Muscle layer of duodenum (tissue), 2 donors: Measurements from ENCODE around the gene PAK1.

Source experiments
- H3K27ac ChIP-seq: one replicate; pipeline ENCODE4 v1.7.0; 2013; ENCODE audit warnings: mild to moderate bottlenecking, low read length
- H3K27me3 ChIP-seq: one replicate; pipeline ENCODE4 v1.7.0; 2013; ENCODE audit warnings: low read depth, mild to moderate bottlenecking, control low read depth, low read length
- H3K36me3 ChIP-seq, 2 donors: one replicate each; pipeline ENCODE4 v1.7.0; 2013; ENCODE audit warnings: low read length in 2 of 2, control low read depth in 1 of 2, mild to moderate bottlenecking in 1 of 2; ENCODE audit not compliant: insufficient read depth in 2 of 2, control insufficient read depth in 1 of 2
- H3K4me1 ChIP-seq, 2 donors: one replicate each; pipeline ENCODE4 v1.7.0; 2013; ENCODE audit warnings: low read length in 2 of 2, mild to moderate bottlenecking in 2 of 2, control low read depth in 1 of 2, moderate library complexity in 1 of 2; ENCODE audit not compliant: insufficient read depth in 2 of 2, control insufficient read depth in 1 of 2
- H3K4me3 ChIP-seq, 2 donors: one replicate each; pipeline ENCODE4 v1.7.0; 2013; ENCODE audit warnings: low read length in 2 of 2, low read depth in 1 of 2, mild to moderate bottlenecking in 1 of 2
- H3K9me3 ChIP-seq, 2 donors: one replicate each; pipeline ENCODE4 v1.7.0; 2013; ENCODE audit warnings: low read length in 2 of 2, control low read depth in 1 of 2, mild to moderate bottlenecking in 1 of 2; ENCODE audit not compliant: control insufficient read depth in 1 of 2
- donor health status: healthy.

Gene PAK1

GRCh38 chr11:77370217-77370616, 103.7 kb downstream of the PAK1 start:
- peaks cover 0 to 2% of the 10 kb centered on the region in 2 donors for H3K9me3 ChIP-seq
- no peaks in the 10 kb centered on the region for H3K27me3 ChIP-seq
- no peaks in the 10 kb centered on the region for H3K4me1 ChIP-seq
- H3K27ac ChIP-seq = no peak overlapping the region
- peaks cover 8 to 19% of the 10 kb centered on the region in 2 donors for H3K36me3 ChIP-seq
- H3K4me3 ChIP-seq = no peak overlapping the region

GRCh38 chr11:77361184-77361583, 112.7 kb downstream of the PAK1 start:
- H3K4me1 ChIP-seq = no peaks in the 10 kb centered on the region
- H3K9me3 ChIP-seq = peaks cover 0 to 2% of the 10 kb centered on the region in 2 donors
- peaks cover 11 to 17% of the 10 kb centered on the region in 2 donors for H3K36me3 ChIP-seq
- H3K27ac ChIP-seq = no peak overlapping the region
- no peak overlapping the region for H3K4me3 ChIP-seq
- H3K27me3 ChIP-seq = no peaks in the 10 kb centered on the region

- Histone ChIP-seq H3K4me3 (no peak overlapping the region), H3K27me3 (no peaks in the 10 kb centered on the region), H3K36me3 (peaks cover 17 to 21% of the 10 kb centered on the region in 2 donors), H3K27ac (no peak overlapping the region), H3K4me1 (no peaks in the 10 kb centered on the region), H3K9me3 (no peaks in the 10 kb centered on the region)
These were observed 114.4 kb downstream of the PAK1 start for GRCh38 chr11:77359481-77359880.

- Histone ChIP-seq H3K4me1 (peaks cover 0 to 13% of the 10 kb centered on the region in 2 donors), H3K27ac (no peak overlapping the region), H3K36me3 (peaks cover 8 to 27% of the 10 kb centered on the region in 2 donors), H3K4me3 (no peak overlapping the region), H3K27me3 (no peaks in the 10 kb centered on the region), H3K9me3 (no peaks in the 10 kb centered on the region)
These were observed 120.8 kb downstream of the PAK1 start for GRCh38 chr11:77353131-77353530.

- Histone ChIP-seq H3K36me3 (peaks cover 7 to 21% of the 10 kb centered on the region in 2 donors), H3K9me3 (no peaks in the 10 kb centered on the region), H3K27ac (no peak overlapping the region), H3K4me1 (peaks cover 0 to 13% of the 10 kb centered on the region in 2 donors), H3K27me3 (no peaks in the 10 kb centered on the region), H3K4me3 (no peak overlapping the region)
These were observed 122.5 kb downstream of the PAK1 start for GRCh38 chr11:77351281-77351886.

GRCh38 chr11:77347948-77348347, 125.9 kb downstream of the PAK1 start:
- no peak overlapping the region for H3K4me3 ChIP-seq
- no peaks in the 10 kb centered on the region for H3K9me3 ChIP-seq
- no peak overlapping the region for H3K27ac ChIP-seq
- peaks cover 0 to 6% of the 10 kb centered on the region in 2 donors for H3K4me1 ChIP-seq
- H3K36me3 ChIP-seq = peaks cover 16 to 21% of the 10 kb centered on the region in 2 donors
- H3K27me3 ChIP-seq = no peaks in the 10 kb centered on the region

- Histone ChIP-seq H3K27me3 (no peaks in the 10 kb centered on the region), H3K4me1 (peaks cover 0 to 3% of the 10 kb centered on the region in 2 donors), H3K27ac (no peak overlapping the region), H3K36me3 (peaks cover 18 to 26% of the 10 kb centered on the region in 2 donors), H3K4me3 (no peak overlapping the region), H3K9me3 (no peaks in the 10 kb centered on the region)
These were observed 126.8 kb downstream of the PAK1 start for GRCh38 chr11:77346906-77347603.

- Histone ChIP-seq H3K4me3 (no peak overlapping the region), H3K27me3 (no peaks in the 10 kb centered on the region), H3K4me1 (no peaks in the 10 kb centered on the region), H3K36me3 (peaks cover 25 to 29% of the 10 kb centered on the region in 2 donors), H3K9me3 (no peaks in the 10 kb centered on the region), H3K27ac (no peak overlapping the region)
These were observed 128.3 kb downstream of the PAK1 start for GRCh38 chr11:77345621-77346020.

- H3K27ac ChIP-seq = no peak overlapping the region
- peaks cover 33 to 41% of the 10 kb centered on the region in 2 donors for H3K36me3 ChIP-seq
- no peaks in the 10 kb centered on the region for H3K4me1 ChIP-seq
- no peaks in the 10 kb centered on the region for H3K9me3 ChIP-seq
- no peaks in the 10 kb centered on the region for H3K27me3 ChIP-seq
- no peak overlapping the region for H3K4me3 ChIP-seq
These were observed 133.4 kb downstream of the PAK1 start for GRCh38 chr11:77340501-77340900.

GRCh38 chr11:77332259-77332658, 141.6 kb downstream of the PAK1 start:
- Histone ChIP-seq H3K27ac (no peak overlapping the region), H3K4me1 (no peaks in the 10 kb centered on the region), H3K36me3 (peaks cover 14 to 27% of the 10 kb centered on the region in 2 donors), H3K9me3 (no peaks in the 10 kb centered on the region), H3K4me3 (no peak overlapping the region), H3K27me3 (no peaks in the 10 kb centered on the region)

- H3K36me3 ChIP-seq = peaks cover 9 to 22% of the 10 kb centered on the region in 2 donors
- no peaks in the 10 kb centered on the region for H3K9me3 ChIP-seq
- H3K27ac ChIP-seq = no peak overlapping the region
These were observed 148.7 kb downstream of the PAK1 start for GRCh38 chr11:77325159-77325558.

More at GRCh38 chr11:77325159-77325558, 148.7 kb downstream of the PAK1 start:
- Histone ChIP-seq H3K4me1 (no peaks in the 10 kb centered on the region), H3K27me3 (no peaks in the 10 kb centered on the region), H3K4me3 (no peak overlapping the region)
